SK-N-SH (cell line): ENCODE results near the gene OR5AK2. TPM values are rescaled to one million over a fixed set of nuclear protein-coding genes. Genes with fewer than 3 reads are reported as not detected.

Experiments used
- CTCF ChIA-PET: fragments of 300-600, 350-600 bp; formaldehyde crosslinking; extraction: SDS; loops from one replicate; lab custom pipeline; 2021; lab: Yijun Ruan, JAX
- POLR2A ChIA-PET: fragments of 350-600 bp; sonication (Branson Sonifier 250); formaldehyde crosslinking; extraction: SDS; loops from one replicate; lab custom pipeline; 2020; ENCODE audit warnings: antibody characterized with exemption, inconsistent platforms; lab: Yijun Ruan, JAX
- DNase-seq: peaks from one replicate; pipeline ENCODE4 v3.0.0; 2012
- H2AFZ ChIP-seq: fragments of 200-600 bp; sonication (generic); 2 replicates; pipeline ENCODE4 v1.8.1; 2016; ENCODE audit warnings: antibody characterized with exemption, mild to moderate bottlenecking, low read depth
- H3F3A ChIP-seq: fragments of 200-600 bp; sonication (generic); replicated peaks from 2 replicates; pipeline ENCODE3; 2016; ENCODE audit warnings: antibody characterized with exemption, mild to moderate bottlenecking; ENCODE audit not compliant: insufficient read depth
- H3K27ac ChIP-seq, 2 experiments: fragments of 200-500 bp in 1 of 2; fragments of 200-600 bp in 1 of 2; sonication (Bioruptor generic) in 1 of 2; sonication (generic), shearing (Covaris generic) in 1 of 2; 2 replicates each; pipeline versions ENCODE4 v1.5.1 to v1.6.1; 2014 to 2016; ENCODE audit warnings: low read depth in 2 of 2, inconsistent platforms in 1 of 2, low read length in 1 of 2, mild to moderate bottlenecking in 1 of 2, mixed read lengths in 1 of 2
- H3K27me3 ChIP-seq: fragments of 200-600 bp; sonication (generic), shearing (Covaris generic); 2 replicates; pipeline ENCODE4 v1.6.1; 2016; ENCODE audit warnings: mixed run types; ENCODE audit not compliant: insufficient read depth
- H3K36me3 ChIP-seq, 2 experiments: fragments of 200-500 bp in 1 of 2; fragments of 200-600 bp in 1 of 2; sonication (Bioruptor generic) in 1 of 2; sonication (generic) in 1 of 2; replicated peaks in 1 of 2; 2 replicates each; pipeline versions ENCODE3 to v1.5.1; 2014 to 2016; ENCODE audit warnings: low read length in 1 of 2, mild to moderate bottlenecking in 1 of 2; ENCODE audit not compliant: insufficient read depth in 2 of 2, control insufficient read depth in 1 of 2
- H3K4me1 ChIP-seq, 2 experiments: fragments of 200-500 bp in 1 of 2; fragments of 200-600 bp in 1 of 2; sonication (Bioruptor generic) in 1 of 2; sonication (generic), shearing (Covaris generic) in 1 of 2; 2 replicates each; pipeline versions ENCODE4 v1.5.1 to v1.6.1; 2014 to 2016; ENCODE audit warnings: low read depth in 1 of 2, low read length in 1 of 2, mixed run types in 1 of 2; ENCODE audit not compliant: insufficient read depth in 2 of 2, control insufficient read depth in 1 of 2
- H3K4me2 ChIP-seq: fragments of 200-600 bp; sonication (generic), shearing (Covaris generic); 2 replicates; pipeline ENCODE4 v1.6.1; 2017; ENCODE audit warnings: mixed run types
- H3K4me3 ChIP-seq, 2 experiments: fragments of 200-500 bp in 1 of 2; fragments of 200-600 bp in 1 of 2; sonication (Bioruptor generic) in 1 of 2; sonication (generic), shearing (Covaris generic) in 1 of 2; 2 replicates each; pipeline versions ENCODE4 v1.5.1 to v1.8.1; 2014 to 2016; ENCODE audit warnings: low read depth in 2 of 2, inconsistent platforms in 1 of 2, low read length in 1 of 2, mild to moderate bottlenecking in 1 of 2, mixed read lengths in 1 of 2, moderate library complexity in 1 of 2
- H3K79me2 ChIP-seq: fragments of 200-600 bp; sonication (generic); 2 replicates; pipeline ENCODE4 v1.8.1; 2017; ENCODE audit warnings: mild to moderate bottlenecking; ENCODE audit not compliant: insufficient read depth
- H3K9ac ChIP-seq: fragments of 200-600 bp; sonication (generic); 2 replicates; pipeline ENCODE4 v1.6.1; 2017; ENCODE audit warnings: mixed run types
- H3K9me2 ChIP-seq: fragments of 200-600 bp; sonication (generic); 2 replicates; pipeline ENCODE4 v1.6.1; 2017; ENCODE audit warnings: mixed run types
- H3K9me3 ChIP-seq: fragments of 200-600 bp; sonication (generic); 2 replicates; pipeline ENCODE4 v1.6.1; 2017; ENCODE audit warnings: mixed run types, mild to moderate bottlenecking, moderate library complexity
- H4K20me1 ChIP-seq: fragments of 200-600 bp; sonication (generic); 2 replicates; pipeline ENCODE4 v1.6.1; 2017; ENCODE audit warnings: mild to moderate bottlenecking, mixed run types; ENCODE audit not compliant: insufficient read depth
- CHD2 ChIP-seq: fragments of 150-350 bp; IDR thresholded peaks from 2 replicates; pipeline ENCODE4 v1.6.1; 2018; ENCODE audit warnings: low read length; ENCODE audit not compliant: partially characterized antibody
- CTCF ChIP-seq: fragments of 200-600 bp; sonication (generic); IDR thresholded peaks from 2 replicates; pipeline ENCODE4 v1.6.1; 2017; ENCODE audit warnings: antibody characterized with exemption, mild to moderate bottlenecking, moderate library complexity
- ELF1 ChIP-seq: IDR thresholded peaks from 2 replicates; pipeline ENCODE4 v1.4.0; 2012
- FOSL2 ChIP-seq: IDR thresholded peaks from 2 replicates; pipeline ENCODE4 v1.4.0; 2012; ENCODE audit warnings: low read depth, mild to moderate bottlenecking, moderate library complexity, borderline replicate concordance
- FOXJ3 ChIP-seq: sonication (generic); formaldehyde crosslinking; IDR thresholded peaks from 2 replicates; pipeline ENCODE4 v1.5.1; 2020; ENCODE audit warnings: mild to moderate bottlenecking, missing genetic modification reagents
- GABPA ChIP-seq: IDR thresholded peaks from 2 replicates; pipeline ENCODE4 v1.4.0; 2012; ENCODE audit warnings: low read depth, mild to moderate bottlenecking
- IRF3 ChIP-seq: fragments of 150-350 bp; IDR thresholded peaks from 2 replicates; pipeline ENCODE4 v1.6.1; 2016; ENCODE audit warnings: mild to moderate bottlenecking, low read depth, low read length
- MAX ChIP-seq: IDR thresholded peaks from 2 replicates; pipeline ENCODE4 v1.4.0; 2012; ENCODE audit warnings: low read depth
- MEF2A ChIP-seq: IDR thresholded peaks from 2 replicates; pipeline ENCODE4 v1.4.0; 2012; ENCODE audit warnings: low read depth, borderline replicate concordance
- MXI1 ChIP-seq: IDR thresholded peaks from 2 replicates; pipeline ENCODE4 v1.6.1; 2012; ENCODE audit warnings: mild to moderate bottlenecking, low read depth, low read length, improper control_type of control experiment
- NRF1 ChIP-seq: IDR thresholded peaks from 2 replicates; pipeline ENCODE4 v1.6.1; 2012; ENCODE audit warnings: low read depth, mild to moderate bottlenecking, low read length
- PBX3 ChIP-seq: IDR thresholded peaks from 2 replicates; pipeline ENCODE4; 2012
- RCOR1 ChIP-seq: fragments of 150-350 bp; IDR thresholded peaks from 2 replicates; pipeline ENCODE4 v1.6.1; 2017; ENCODE audit warnings: antibody characterized with exemption, low read length
- RXRA ChIP-seq: IDR thresholded peaks from 2 replicates; pipeline ENCODE4 v1.4.0; 2012; ENCODE audit warnings: low read depth, mild to moderate bottlenecking, borderline replicate concordance
- USF1 ChIP-seq: IDR thresholded peaks from 2 replicates; pipeline ENCODE4 v1.4.0; 2012; ENCODE audit warnings: low read depth, borderline replicate concordance
- USF2 ChIP-seq: fragments of 150-350 bp; IDR thresholded peaks from 2 replicates; pipeline ENCODE4 v1.6.1; 2017; ENCODE audit warnings: antibody characterized with exemption, low read length, low read depth, borderline replicate concordance
- WGBS: methylation state at CpG from one replicate; pipeline ENCODE4 v1.1.6; 2017; ENCODE audit warnings: low lambda C conversion rate; 5-methylcytosine and 5-hydroxymethylcytosine counted together
- polyA plus RNA-seq, 3 experiments: library from polyadenylated mRNA; depleted of rRNA; stranded (reverse); fragments of >200 nt; gene quantifications; 2 replicates each; pipeline ENCODE4 v1.2.3, GENCODE V29; 2012

The OR5AK2 gene
- polyA plus RNA-seq, 1 of the 3 experiments (the other 2 are of a cell fraction): not detected

- POLR2A ChIA-PET: no interaction called here
- H3K4me1 ChIP-seq: no peaks in the 10 kb centered on the region
These were observed 11.4 kb upstream of the OR5AK2 start for GRCh38 chr11:56977314-56977713.

More at GRCh38 chr11:56977314-56977713, 11.4 kb upstream of the OR5AK2 start:
- TF ChIP-seq GABPA (no peak), USF1 (no peak), USF2 (no peak), FOSL2 (no peak), MXI1 (no peak), RXRA (no peak), FOXJ3 (no peak), CTCF (no peak), ELF1 (no peak), RCOR1 (no peak), IRF3 (no peak), MAX (no peak), MEF2A (no peak), NRF1 (no peak), CHD2 (no peak), PBX3 (no peak)
- TF ChIP-seq, all 33 proteins: peak for 0
- no peaks in the 10 kb centered on the region for H3F3A ChIP-seq
- no peaks in the 10 kb centered on the region for H4K20me1 ChIP-seq
- no peaks in the 10 kb centered on the region for H3K9me2 ChIP-seq
- CTCF ChIA-PET: no interaction called here
- DNase-seq: no peak
- no peak overlapping the region for H3K4me2 ChIP-seq
- no peak overlapping the region for H2AFZ ChIP-seq
- no peak overlapping the region for H3K9ac ChIP-seq
- H3K36me3 ChIP-seq: no peaks in the 10 kb centered on the region
- no peak overlapping the region for H3K27ac ChIP-seq
- 63% methylated on average over 2 of the region's 2 CpGs for WGBS
- H3K79me2 ChIP-seq: no peaks in the 10 kb centered on the region
- H3K27me3 ChIP-seq: no peaks in the 10 kb centered on the region
- no peaks in the 10 kb centered on the region for H3K9me3 ChIP-seq
- H3K4me3 ChIP-seq: no peak overlapping the region
